GM19351 (cell line): ENCODE data around the gene EEF1AKMT3.
A peak's percentile ranks its signal among the peaks of the same experiment; 100 is the strongest.
"Not testable (repeated sequence)": the region's sequence is repeated elsewhere in the genome, so short reads cannot be mapped to it uniquely, and the experiment has no call there.

Source experiments
- ATAC-seq: cut with Tn5 transposase; IDR thresholded peaks from one replicate; pipeline ENCODE4 v1.9.1; 2021; ENCODE audit warnings: mild to moderate bottlenecking, moderate library complexity; ENCODE audit not compliant: unreplicated experiment

The EEF1AKMT3 gene

DNA sequence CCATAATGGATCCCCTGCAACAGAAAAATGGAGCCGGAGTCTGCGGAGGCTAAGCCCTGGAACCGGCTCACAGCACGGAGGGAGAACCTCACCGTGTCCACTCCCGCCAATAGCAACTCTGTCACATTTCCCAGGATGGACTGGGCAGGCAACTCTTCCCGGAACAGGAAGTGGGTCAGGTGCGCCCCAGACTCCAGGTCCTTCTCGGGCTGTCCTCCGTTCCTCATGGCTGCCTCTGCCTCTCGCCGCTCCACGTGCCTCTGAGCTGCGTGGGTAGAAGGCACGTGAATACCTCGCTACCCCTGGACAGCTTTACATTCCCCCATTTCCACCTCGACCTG, 7.8 kb upstream of the EEF1AKMT3 start:
- peak; percentile 1 for ATAC-seq

DNA sequence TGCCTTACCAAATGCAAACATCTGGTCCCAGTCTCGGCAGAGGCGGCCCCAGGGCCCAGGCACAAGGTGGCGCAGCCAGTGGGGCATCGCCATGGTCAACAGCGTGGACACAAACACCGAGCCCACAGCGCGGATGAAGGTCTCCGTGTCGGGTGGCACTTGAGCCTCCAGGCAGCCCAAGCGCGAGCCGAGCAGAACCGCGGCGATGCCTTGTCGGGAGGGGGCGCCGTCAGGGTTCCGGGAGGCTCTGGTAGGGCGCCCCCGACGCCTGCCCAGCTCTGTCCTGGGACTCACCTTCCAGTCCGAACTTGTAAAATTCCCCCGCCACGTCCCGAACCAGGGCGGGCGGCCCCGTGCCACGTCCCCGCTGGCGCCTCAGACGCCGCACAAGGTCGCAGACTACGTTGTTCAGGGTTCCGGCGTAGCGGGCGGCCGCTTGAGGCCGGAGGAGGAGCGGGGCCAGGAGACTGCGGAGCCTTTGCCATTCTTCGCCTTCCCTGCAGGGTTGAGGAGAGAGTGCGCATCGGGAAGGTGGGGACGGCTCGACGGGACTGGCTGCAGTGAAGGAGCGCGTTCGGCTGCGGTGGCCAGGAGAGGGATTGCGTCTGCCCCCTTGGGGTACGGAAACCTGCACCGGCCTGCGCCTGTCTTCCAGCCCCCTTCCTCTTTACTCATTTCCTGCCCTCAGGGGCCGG, 7.3 kb upstream of the EEF1AKMT3 start:
- peak; percentile 64 for ATAC-seq

- no peak for ATAC-seq
These were observed 6.5 kb upstream of the EEF1AKMT3 start for GRCh38 chr12:57765698-57766463.

GRCh38 chr12:57766464-57767304, 5.7 kb upstream of the EEF1AKMT3 start, which contains the start of gene CYP27B1:
Gene CYP27B1, minus strand, starts transcription at chr12:57767078. Its CDS starts 37 bp downstream, at chr12:57767041.
- ATAC-seq = no peak

- ATAC-seq = no peak
These were observed 5.1 kb upstream of the EEF1AKMT3 start for GRCh38 chr12:57767305-57767698.

DNA sequence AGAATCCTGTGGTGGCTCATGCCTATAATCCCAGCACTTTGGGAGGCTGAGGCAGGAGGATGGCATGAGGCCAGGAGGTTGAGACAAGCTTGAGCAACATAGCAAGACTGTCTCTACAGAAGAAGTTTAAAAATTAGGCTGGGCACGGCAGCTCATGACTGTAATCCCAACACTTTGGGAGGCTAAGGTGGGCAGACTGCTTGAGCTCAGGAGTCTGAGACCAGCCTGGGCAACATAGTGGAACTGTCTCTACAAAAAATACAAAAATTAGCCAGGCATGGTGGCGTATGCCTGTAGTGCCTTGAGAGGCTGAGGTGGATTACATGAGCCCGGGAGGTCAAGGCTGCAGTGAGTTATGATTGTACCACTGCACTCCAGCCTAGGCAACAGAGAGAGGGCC, 4.5 kb upstream of the EEF1AKMT3 start:
- ATAC-seq = no peak

- no peak for ATAC-seq
These were observed 2.8 kb upstream of the EEF1AKMT3 start for GRCh38 chr12:57769594-57769993.

DNA sequence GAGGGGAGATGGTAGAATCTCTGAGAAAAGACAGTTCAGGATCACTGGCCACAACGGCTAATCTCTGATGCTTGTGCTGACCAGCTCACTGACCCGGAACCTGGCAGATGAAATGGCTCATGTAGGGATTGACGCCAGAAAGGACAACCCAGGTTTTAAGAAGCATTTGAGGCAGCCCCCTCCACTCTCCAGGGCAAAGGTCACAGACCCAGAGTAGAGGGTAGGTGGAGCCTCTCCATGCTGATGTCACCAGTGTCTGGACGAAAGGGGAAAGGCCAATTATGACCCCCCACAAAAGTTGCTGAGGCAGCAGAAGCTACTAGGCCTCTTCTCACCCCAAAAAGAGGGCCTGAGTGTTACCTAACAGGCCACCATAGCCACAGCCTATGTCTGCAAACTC, 1.7 kb upstream of the EEF1AKMT3 start:
- no peak for ATAC-seq

DNA sequence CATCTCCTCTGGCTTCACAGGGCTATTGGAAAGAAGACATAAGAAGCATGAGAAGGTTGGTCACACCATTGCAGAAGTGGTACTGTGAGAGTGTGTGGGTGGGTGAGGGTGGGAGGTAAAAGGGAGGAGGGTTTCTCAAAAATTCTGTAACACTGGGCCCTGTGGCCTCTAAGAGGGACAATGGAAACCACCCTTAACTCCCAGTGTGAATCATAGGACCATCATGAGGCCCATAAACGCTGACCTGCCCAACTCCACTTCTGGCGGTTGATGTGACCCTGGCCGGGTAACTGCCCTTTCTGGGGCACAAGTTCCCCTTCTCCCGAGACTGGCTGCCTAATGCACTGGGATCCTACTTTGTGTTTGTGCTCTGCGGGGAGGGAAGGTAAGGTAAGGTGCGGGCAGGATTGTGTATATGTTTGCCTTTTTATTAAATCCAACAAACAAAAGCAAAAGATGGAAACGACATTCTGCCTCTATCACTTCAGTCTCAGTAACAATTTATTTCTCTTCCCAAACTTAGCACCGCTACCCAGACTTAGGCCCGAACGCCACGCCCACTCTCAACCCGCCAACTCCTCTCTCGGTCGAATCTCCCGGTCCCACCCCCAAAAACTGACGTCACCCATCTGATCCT, 1.1 kb upstream of the EEF1AKMT3 start:
- ATAC-seq = peak; percentile 76

GRCh38 chr12:57771873-57772428, 463 bp upstream of the EEF1AKMT3 start, which contains the start of gene METTL1:
Gene METTL1, minus strand, starts transcription at chr12:57772105. Its CDS starts 22 bp downstream, at chr12:57772083.
- ATAC-seq = peak; percentile 80

GRCh38 chr12:57774634-57775033, 2.2 kb downstream of the EEF1AKMT3 start:
- ATAC-seq = not testable (repeated sequence)

- no peak for ATAC-seq
These were observed 2.6 kb downstream of the EEF1AKMT3 start for GRCh38 chr12:57775044-57775443.

DNA sequence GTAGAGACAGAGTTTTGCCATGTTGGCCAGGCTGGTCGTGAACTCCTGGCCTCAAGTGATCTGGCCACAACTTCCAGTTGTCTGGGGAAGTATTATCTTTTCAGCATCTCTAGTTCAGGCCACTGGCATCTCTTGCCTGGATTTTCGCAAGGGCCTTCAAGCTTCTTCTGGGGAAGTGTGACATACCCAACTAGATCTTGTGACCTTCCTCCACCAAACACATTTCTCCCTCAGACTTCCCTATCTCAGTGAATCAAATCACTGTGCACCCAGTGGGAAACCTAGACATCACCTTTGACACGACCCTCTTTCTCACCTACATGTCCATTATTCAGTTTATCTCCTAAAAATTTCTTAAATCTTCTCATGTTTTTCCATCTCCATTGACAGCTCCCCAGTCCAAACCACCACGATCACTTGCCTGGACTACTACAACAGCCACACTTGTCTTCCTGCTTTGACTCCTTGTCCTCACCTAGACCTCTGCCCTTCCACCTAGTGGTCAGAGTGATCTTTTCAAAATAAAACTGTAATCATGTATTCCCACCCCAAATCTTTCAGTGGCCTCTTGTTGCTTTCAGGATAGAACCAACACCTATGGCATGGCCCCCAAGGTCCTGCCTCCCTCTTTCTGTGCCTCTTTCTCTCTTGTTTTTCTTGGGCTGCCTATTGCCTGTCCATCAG, 3.3 kb downstream of the EEF1AKMT3 start:
- no peak for ATAC-seq

DNA sequence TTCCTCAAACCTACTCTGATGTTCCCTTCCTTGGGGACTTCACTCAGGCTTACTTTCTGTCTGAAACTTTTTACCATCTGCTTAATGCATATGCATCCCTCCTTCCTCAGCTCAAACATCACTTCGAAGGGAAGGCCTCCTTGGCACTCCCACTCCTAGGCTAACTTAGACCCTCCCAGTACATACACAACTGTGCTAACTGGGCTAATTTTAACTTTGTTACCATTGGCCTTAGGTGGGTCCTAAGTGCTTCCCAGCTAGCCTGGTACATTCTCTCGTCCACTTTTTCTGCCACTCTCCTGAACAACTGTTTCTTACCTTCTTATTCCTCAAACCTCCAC, 3.8 kb downstream of the EEF1AKMT3 start:
- no peak for ATAC-seq

- no peak for ATAC-seq
These were observed 5.0 kb downstream of the EEF1AKMT3 start for GRCh38 chr12:57777367-57777766.

DNA sequence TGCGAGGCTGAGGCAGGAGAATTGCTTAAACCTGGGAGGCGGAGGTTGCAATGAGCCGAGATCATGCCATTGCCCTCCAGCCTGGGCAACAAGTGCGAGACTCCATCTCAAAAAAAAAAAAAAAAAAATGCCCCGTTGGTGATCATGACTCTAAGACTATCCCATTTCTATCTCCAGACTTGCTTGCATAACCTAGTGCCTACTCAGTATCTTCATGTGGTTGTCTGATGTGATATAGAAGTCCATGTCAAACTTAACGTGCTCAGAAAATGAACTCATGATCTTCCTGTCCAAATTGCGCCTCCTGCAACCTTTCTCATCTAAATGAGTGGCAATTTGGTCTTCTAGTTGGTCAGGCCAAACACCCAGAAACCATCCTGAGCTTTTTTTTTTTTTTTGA, 5.5 kb downstream of the EEF1AKMT3 start:
- ATAC-seq = no peak

GRCh38 chr12:57779736-57780135, 7.3 kb downstream of the EEF1AKMT3 start:
- no peak for ATAC-seq

GRCh38 chr12:57780284-57780897, 8.0 kb downstream of the EEF1AKMT3 start:
- ATAC-seq = no peak

- ATAC-seq = no peak
These were observed 8.8 kb downstream of the EEF1AKMT3 start for GRCh38 chr12:57781244-57781643.

GRCh38 chr12:57781801-57782200, 9.4 kb downstream of the EEF1AKMT3 start:
- ATAC-seq = no peak
